Activated CD4-positive, alpha-beta T cell treated with anti-CD3 and anti-CD28 coated beads, Interleukin-2, Interleukin-4, amounts not matched to agents 100 ng/mL and 50 ng/mL, durations not matched to agents 16 hours and 8 hours (primary cell): ENCODE data around the gene MRPL11.
A peak's percentile ranks its signal among the peaks of the same experiment; 100 is the strongest.
"Not testable (repeated sequence)": the region's sequence is repeated elsewhere in the genome, so short reads cannot be mapped to it uniquely, and the experiment has no call there.

Experiments used
- DNase-seq: peaks from one replicate; pipeline ENCODE4 v3.0.0-alpha.2; 2020; ENCODE audit warnings: low spot score

MRPL11 gene

GRCh38 chr11:66467034-66467659 lies 28.5 kb upstream of the MRPL11 start:
- DNase-seq = no peak

DNA sequence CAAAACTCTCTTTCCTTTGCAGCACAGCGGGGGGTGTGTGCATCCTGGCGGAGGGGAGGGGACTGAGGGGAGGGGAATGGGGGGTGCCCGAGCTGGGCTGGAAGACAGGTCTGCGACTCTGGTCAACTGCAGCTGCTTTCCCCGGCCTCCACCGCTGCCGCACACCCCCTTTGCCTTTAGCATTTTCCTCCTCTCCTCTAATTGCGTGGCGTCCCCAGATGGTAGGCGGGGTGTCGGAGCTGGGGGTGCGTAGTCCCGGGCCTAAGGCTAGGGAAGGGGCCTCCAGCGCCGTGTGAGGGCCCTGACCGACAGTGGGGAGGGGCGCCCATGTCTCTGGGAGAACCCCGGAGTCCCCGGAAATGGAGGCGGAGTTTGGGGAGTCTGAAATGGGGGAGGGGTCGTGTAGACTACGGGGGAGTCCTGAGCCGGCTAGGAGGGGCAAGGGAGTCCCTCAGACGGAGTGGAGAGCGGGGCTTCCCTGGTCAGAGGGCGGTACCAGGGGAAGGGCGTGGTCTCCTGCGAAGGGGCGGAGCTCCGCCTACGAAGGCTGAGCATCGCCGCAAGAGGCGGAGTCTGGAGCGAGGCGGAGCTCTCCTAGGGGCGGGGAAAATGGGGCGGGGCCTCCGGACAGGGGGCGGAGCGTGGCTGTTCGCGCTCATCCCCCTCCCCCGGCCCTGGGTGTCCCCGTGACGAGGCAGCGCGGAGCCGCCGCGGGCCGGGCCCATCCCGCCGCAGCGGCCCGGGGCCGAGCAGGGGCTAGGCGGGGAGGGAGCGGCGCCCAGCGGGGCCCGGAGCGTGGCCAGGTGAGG lies 27.8 kb upstream of the MRPL11 start, which contains the start of gene PELI3:
TSS of gene PELI3 (plus strand) at position 681 of the 809 bp plus-strand sequence. CDS start 1,224 bp downstream, outside the sequence.
- peak; percentile 95 for DNase-seq

GRCh38 chr11:66465373-66466224 lies 27.0 kb upstream of the MRPL11 start:
- no peak for DNase-seq

DNA sequence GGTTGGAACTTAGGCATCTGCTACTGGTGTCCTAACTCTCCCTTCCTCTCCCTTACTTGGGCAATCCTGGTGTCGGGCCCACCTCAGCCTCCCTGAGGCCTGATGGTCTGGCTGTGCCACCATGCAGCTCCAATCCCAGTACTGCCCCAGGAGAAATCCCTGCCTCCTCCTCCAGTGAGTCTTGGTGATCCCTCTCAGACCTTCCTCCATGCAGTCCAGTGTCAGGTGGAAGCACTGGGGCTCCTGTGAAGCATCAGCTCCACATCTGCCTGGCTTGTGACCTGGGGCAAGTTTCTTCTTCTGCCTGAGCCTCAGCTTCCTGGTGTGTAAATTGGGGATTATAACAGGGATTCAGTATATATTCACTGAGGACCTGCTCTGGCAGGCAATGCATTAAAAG lies 26.3 kb upstream of the MRPL11 start:
- DNase-seq = no peak

DNA sequence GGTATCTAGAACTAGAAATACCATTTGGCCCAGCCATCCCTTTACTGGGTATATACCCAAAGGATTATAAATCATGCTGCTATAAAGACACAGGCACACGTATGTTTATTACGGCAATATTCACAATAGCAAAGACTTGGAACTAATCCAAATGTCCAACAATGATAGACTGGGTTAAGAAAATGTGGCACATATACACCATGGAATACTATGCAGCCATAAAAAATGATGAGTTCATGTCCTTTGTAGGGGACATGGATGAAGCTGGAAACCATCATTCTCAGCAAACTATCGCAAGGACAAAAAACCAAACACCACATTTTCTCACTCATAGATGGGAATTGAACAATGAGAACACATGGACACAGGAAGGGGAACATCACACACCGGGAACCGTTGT lies 25.5 kb upstream of the MRPL11 start:
- DNase-seq = not testable (repeated sequence)

DNA sequence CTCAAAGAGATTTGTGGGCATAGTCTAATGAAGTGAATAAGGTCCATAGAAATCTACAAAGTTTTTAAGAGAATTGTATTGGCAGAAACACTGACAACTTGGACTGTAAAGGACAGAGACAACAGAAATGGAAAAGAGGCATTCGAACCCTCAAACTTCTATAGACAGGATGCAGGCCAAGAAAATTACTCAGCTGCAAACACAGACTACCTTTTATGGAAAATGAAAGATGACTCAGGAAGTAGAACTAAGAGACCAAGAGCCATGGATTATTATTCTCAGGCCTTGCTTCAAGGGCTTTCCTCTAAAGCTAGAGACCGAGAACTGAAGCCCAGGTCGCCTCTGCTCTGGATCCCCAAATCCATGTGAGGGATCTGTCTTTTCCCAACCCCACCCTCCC lies 24.3 kb upstream of the MRPL11 start:
- DNase-seq = no peak

- no peak for DNase-seq
Measured at GRCh38 chr11:66462010-66462409, 23.4 kb upstream of the MRPL11 start.

DNA sequence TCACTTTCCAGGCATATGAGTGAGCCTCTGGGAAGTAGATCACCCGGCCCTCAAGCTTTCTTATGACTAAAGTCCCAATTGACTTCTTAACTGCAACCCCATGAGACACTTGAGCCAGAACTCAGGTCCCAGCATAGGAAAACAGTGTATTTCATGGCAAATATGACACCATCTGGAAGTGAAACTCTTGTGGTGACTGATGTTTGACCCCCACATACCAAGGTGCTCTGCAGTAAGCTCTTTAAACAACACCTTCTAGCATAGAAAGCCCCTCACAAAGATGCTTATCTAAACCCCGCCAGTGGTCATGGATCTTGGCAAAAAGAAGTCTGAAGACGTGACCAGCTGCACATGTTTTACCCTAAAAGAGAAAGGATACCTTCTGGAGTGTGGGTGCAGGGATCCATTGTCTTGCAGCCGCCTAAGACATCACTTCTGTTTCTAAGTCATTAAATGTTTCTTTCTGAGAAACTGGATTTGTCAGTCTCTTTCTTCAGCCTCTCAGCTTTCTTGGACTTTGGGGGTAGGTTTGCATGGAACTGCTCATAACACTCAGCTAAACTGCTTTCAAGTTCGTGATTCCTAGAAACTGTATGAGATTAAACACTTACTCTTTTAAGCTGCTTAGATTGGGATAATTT lies 20.6 kb upstream of the MRPL11 start:
- no peak for DNase-seq

GRCh38 chr11:66457826-66458225 lies 19.2 kb upstream of the MRPL11 start:
- no peak for DNase-seq

DNA sequence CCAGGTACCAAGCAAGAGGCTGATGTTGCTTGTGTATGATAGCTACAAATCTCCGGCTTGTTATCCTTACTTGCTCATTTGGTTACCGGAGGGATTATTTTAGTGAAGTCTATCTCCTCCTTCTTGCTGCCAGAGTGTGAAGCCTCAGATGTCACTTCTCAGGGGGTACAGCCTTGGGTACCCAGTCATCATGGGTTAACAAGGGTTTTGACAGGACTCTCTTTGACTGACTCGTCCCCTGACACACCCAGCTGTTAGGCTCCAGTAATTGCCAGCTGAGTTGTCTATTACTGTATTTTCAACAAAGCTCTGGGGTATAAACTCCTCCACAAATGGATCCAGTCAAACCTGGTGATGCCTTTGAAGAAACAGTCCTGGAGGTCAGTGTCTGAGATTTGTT lies 16.2 kb upstream of the MRPL11 start:
- DNase-seq = no peak

DNA sequence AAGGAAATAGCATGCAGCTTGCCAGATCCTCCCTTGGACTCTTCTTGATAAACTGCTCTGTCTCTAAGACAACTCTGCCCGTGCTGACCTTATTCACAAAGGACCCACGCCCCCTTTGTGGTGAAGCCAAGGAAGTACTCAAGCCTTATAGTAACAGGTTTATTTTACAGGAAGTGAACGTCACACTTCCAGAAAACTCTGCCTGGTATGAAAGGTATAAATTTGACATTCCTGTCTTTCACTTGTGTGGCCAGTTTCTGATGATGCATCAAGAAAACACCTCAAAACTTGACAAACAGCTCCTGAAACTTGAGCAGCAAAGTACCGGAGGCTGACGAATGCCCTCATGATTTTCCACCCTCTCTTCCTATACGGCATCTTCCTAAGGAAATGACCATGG lies 15.6 kb upstream of the MRPL11 start:
- no peak for DNase-seq

GRCh38 chr11:66451663-66452062 lies 13.0 kb upstream of the MRPL11 start:
- DNase-seq = no peak

DNA sequence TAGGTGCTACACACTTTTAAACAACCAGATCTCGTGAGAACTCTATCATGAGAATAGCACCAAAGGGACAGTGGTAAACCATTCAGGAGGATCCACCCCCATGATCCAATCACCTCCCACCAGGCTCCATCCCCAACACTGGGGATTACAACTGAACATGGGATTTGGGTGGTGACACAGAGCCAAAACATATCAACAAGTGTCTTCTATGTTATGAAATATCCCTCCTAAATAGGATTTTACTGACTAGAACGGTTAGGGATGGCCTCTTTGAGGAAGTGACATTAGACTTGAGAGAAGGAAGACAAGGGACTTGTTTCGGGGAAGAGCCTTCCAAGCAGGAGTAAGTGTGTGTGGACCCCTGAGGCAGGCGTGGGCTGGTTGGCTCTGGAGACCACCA lies 11.9 kb upstream of the MRPL11 start:
- DNase-seq = no peak

GRCh38 chr11:66448523-66448922 lies 9.9 kb upstream of the MRPL11 start:
- DNase-seq = no peak

DNA sequence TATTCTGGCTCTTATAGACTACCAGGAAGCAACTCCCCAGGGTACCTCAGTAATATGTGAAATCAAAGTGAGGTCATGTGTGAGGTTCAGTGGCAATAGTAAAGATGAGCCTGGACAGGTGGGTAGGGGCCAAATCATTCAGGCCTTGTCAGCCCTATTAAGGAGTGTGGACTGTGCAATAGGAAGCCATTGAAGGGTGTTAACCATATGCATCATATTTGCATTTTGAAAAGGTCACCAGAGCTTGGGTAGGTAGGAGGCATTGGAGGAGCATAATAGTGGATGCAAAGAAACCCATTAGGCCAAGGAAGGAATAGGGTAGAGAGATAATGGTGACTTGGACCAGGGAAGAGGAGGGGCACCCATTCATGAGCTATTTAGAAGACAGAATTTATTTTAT lies 8.4 kb upstream of the MRPL11 start:
- no peak for DNase-seq

DNA sequence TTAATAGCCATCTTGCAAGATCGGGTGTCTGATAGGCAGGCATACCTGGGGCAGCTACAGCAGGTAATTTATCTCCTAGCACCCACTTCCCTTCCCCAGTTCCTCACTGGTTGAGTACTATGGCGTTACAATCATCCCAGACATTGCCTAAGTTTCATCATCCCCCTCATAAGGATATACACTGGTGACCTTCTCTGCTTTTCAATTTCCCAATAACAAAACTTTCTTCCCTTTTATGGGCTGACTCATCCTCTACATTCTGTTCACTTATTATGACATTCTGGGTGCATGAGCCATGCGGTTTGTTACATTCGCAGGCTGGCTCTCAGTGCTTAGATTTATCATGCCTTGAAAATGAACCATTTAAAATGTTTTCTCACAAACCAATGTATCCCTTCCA lies 5.0 kb upstream of the MRPL11 start:
- DNase-seq = no peak

GRCh38 chr11:66440940-66441282 lies 2.3 kb upstream of the MRPL11 start:
- DNase-seq = not testable (repeated sequence)

- not testable (repeated sequence) for DNase-seq
Measured at GRCh38 chr11:66440101-66440939, 1.7 kb upstream of the MRPL11 start.

GRCh38 chr11:66437979-66438503 lies 607 bp downstream of the MRPL11 start:
- no peak for DNase-seq

DNA sequence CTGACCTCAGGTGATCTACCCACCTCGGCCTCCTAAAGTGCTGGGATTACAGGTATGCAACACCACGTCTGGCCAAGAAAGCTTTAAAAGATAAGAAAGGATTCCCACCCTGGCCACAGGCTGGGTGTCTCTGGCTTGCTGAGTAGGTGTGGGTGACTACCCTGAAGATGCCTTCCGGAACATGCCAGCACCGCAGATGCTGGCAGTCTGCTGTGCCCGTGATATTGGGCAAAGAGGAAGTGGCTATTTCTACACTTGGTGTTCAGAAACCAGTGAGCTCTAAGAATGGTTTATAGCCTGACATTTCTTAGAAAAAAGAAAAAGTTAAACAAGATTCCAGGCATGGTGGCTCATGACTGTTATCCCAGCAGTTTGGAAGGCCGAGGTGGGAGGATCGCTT lies 6.1 kb downstream of the MRPL11 start:
- DNase-seq = no peak

DNA sequence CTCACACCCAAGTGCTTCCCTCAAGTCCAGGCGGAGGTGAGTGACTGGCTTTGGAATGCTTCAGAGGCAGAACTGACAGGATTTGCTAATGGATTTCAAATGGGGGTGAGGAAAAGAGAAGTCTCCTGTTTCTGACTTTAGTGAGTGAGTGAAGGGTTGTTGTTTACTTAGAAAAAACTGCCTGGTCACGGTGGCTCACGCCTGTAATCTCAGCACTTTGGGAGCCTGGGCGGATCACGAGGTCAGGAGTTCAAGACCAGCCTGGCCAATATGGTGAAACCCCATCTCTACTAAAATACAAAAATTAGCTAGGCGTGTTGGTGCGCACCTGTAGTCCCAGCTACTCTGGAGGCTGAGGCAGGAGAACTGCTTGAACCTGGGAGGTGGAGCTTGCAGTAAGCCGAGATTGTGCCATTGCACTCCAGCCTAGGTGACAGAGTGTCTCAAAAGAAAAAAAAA lies 6.7 kb downstream of the MRPL11 start:
- not testable (repeated sequence) for DNase-seq
